Fibroblast of lung (primary cell): ENCODE data around the gene LYPD5. TPM values are rescaled to one million over a fixed set of nuclear protein-coding genes. Genes with fewer than 3 reads are reported as not detected.
"Not testable (repeated sequence)": the region's sequence is repeated elsewhere in the genome, so short reads cannot be mapped to it uniquely, and the experiment has no call there.

Experiments
- DNase-seq, 2 donors: peaks; one replicate each; pipeline versions ENCODE4 v3.0.0 to v3.0.0-alpha.2; 2010; ENCODE audit warnings: low read depth in 2 of 2
- H2AFZ ChIP-seq: 2 replicates; pipeline ENCODE4 v1.5.1; 2012; ENCODE audit warnings: low read length, control low read depth, inconsistent platforms
- H3K27ac ChIP-seq: 2 replicates; pipeline ENCODE4 v1.5.1; 2011; ENCODE audit warnings: low read length, control low read depth; ENCODE audit not compliant: insufficient read depth
- H3K27me3 ChIP-seq: 2 replicates; pipeline ENCODE4 v1.5.1; 2011; ENCODE audit warnings: mild to moderate bottlenecking, low read length; ENCODE audit not compliant: control insufficient read depth, insufficient read depth
- H3K36me3 ChIP-seq: 2 replicates; pipeline ENCODE4 v1.5.1; 2011; ENCODE audit warnings: low read length; ENCODE audit not compliant: control insufficient read depth, insufficient read depth
- H3K4me1 ChIP-seq: 2 replicates; pipeline ENCODE4 v1.5.1; 2011; ENCODE audit warnings: low read length; ENCODE audit not compliant: control insufficient read depth, insufficient read depth; ENCODE audit errors: extremely low read depth
- H3K4me2 ChIP-seq: 2 replicates; pipeline ENCODE4 v1.5.1; 2011; ENCODE audit warnings: low read length, control low read depth; ENCODE audit not compliant: insufficient read depth; ENCODE audit errors: extremely low read depth
- H3K4me3 ChIP-seq, 4 experiments: fragments of 200-600 bp in 1 of 4; sonication (generic) in 1 of 4; replicated peaks in 1 of 4; 2 replicates each; pipeline ENCODE4 v1.5.1; 2011 to 2016; ENCODE audit warnings: low read length in 4 of 4, low read depth in 3 of 4, mild to moderate bottlenecking in 3 of 4, control low read depth in 2 of 4, inconsistent platforms in 1 of 4, mixed read lengths in 1 of 4; ENCODE audit not compliant: insufficient read depth in 1 of 4; ENCODE audit errors: control extremely low read depth in 1 of 4
- H3K79me2 ChIP-seq: 2 replicates; pipeline ENCODE4 v1.5.1; 2012; ENCODE audit warnings: mild to moderate bottlenecking, low read length, inconsistent platforms; ENCODE audit not compliant: control insufficient read depth, insufficient read depth
- H3K9ac ChIP-seq: 2 replicates; pipeline ENCODE4 v1.5.1; 2011; ENCODE audit warnings: mild to moderate bottlenecking, low read length, control low read depth; ENCODE audit not compliant: insufficient read depth
- H3K9me3 ChIP-seq: 2 replicates; pipeline ENCODE4 v1.5.1; 2012; ENCODE audit warnings: low read depth, low read length; ENCODE audit not compliant: control insufficient read depth, insufficient read depth
- H4K20me1 ChIP-seq: 2 replicates; pipeline ENCODE4 v1.5.1; 2011; ENCODE audit warnings: low read length; ENCODE audit not compliant: control insufficient read depth, insufficient read depth; ENCODE audit errors: extremely low read depth
- EZH2 ChIP-seq: IDR thresholded peaks from 2 replicates; pipeline ENCODE4 v1.5.1; 2012; ENCODE audit warnings: low read length, control low read depth, mild to moderate bottlenecking; ENCODE audit errors: missing control alignments
- polyA plus RNA-seq, 2 donors: library from polyadenylated mRNA; depleted of rRNA in 1 of 2; stranded (reverse) in 1 of 2; unstranded in 1 of 2; fragments of >200 nt; gene quantifications; 2 replicates each; pipeline ENCODE4 v1.2.1, GENCODE V29; 2011 to 2012; ENCODE audit warnings: missing spikeins in 1 of 2
- total RNA-seq: library from RNA; depleted of rRNA; stranded (reverse); fragments of >200 nt; gene quantifications from 2 replicates; pipeline ENCODE4 v1.2.1, GENCODE V29; 2014
- TF ChIP-seq, protein P1 (sequence below), 2 donors: IDR thresholded peaks in 1 of 2; conservative IDR thresholded peaks in 1 of 2; 1 replicate in 1 of 2; 2 replicates in 1 of 2; pipeline ENCODE4 v1.5.1; 2011 to 2012; ENCODE audit warnings: low read length in 2 of 2, control low read depth in 1 of 2, inconsistent platforms in 1 of 2, low read depth in 1 of 2, mild to moderate bottlenecking in 1 of 2

Gene LYPD5
- total and polyA plus RNA-seq, 2 donors (not counting 1 experiment from before 2014, with no cell fraction given) = 0.37 to 0.50 TPM

- H3K27me3 ChIP-seq = peaks cover 2% of the 10 kb centered on the region
- no peaks in the 10 kb centered on the region for H3K9me3 ChIP-seq
- no peak overlapping the region for H3K27ac ChIP-seq
- H3K4me2 ChIP-seq = no peak overlapping the region
- no peak overlapping the region for H3K9ac ChIP-seq
- no peak overlapping the region for H3K4me3 ChIP-seq
- H3K79me2 ChIP-seq = no peaks in the 10 kb centered on the region
- DNase-seq = peak in 1 of 2 donors; percentile 82
- H4K20me1 ChIP-seq = no peaks in the 10 kb centered on the region
- no peak overlapping the region for H2AFZ ChIP-seq
- no peaks in the 10 kb centered on the region for H3K36me3 ChIP-seq
- peaks cover 8% of the 10 kb centered on the region for H3K4me1 ChIP-seq
- TF ChIP-seq EZH2 = no peak
- TF ChIP-seq, protein P1, sequence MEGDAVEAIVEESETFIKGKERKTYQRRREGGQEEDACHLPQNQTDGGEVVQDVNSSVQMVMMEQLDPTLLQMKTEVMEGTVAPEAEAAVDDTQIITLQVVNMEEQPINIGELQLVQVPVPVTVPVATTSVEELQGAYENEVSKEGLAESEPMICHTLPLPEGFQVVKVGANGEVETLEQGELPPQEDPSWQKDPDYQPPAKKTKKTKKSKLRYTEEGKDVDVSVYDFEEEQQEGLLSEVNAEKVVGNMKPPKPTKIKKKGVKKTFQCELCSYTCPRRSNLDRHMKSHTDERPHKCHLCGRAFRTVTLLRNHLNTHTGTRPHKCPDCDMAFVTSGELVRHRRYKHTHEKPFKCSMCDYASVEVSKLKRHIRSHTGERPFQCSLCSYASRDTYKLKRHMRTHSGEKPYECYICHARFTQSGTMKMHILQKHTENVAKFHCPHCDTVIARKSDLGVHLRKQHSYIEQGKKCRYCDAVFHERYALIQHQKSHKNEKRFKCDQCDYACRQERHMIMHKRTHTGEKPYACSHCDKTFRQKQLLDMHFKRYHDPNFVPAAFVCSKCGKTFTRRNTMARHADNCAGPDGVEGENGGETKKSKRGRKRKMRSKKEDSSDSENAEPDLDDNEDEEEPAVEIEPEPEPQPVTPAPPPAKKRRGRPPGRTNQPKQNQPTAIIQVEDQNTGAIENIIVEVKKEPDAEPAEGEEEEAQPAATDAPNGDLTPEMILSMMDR (conservative IDR thresholded peaks at IDR 0.05 in 1 of 2, IDR thresholded peaks at IDR 0.05 in 1 of 2; ENCODE audit: low read depth in 1 of 2, low read length in 2 of 2) = no peak
Observed at GRCh38 chr19:43777163-43777695, 25.0 kb downstream of the LYPD5 start.

- Histone ChIP-seq H3K4me3 (no peak overlapping the region), H2AFZ (no peak overlapping the region), H3K4me2 (no peak overlapping the region), H3K27me3 (peaks cover 2% of the 10 kb centered on the region), H3K27ac (no peak overlapping the region), H4K20me1 (no peaks in the 10 kb centered on the region), H3K79me2 (no peaks in the 10 kb centered on the region), H3K4me1 (peaks cover 8% of the 10 kb centered on the region), H3K9ac (no peak overlapping the region), H3K36me3 (no peaks in the 10 kb centered on the region), H3K9me3 (no peaks in the 10 kb centered on the region)
- no peak for DNase-seq
- TF ChIP-seq, protein P1 (conservative IDR thresholded peaks at IDR 0.05 in 1 of 2, IDR thresholded peaks at IDR 0.05 in 1 of 2; ENCODE audit: low read depth in 1 of 2, low read length in 2 of 2) = no peak
- no peak for TF ChIP-seq EZH2
Observed at GRCh38 chr19:43776286-43776685, 26.0 kb downstream of the LYPD5 start.

DNA sequence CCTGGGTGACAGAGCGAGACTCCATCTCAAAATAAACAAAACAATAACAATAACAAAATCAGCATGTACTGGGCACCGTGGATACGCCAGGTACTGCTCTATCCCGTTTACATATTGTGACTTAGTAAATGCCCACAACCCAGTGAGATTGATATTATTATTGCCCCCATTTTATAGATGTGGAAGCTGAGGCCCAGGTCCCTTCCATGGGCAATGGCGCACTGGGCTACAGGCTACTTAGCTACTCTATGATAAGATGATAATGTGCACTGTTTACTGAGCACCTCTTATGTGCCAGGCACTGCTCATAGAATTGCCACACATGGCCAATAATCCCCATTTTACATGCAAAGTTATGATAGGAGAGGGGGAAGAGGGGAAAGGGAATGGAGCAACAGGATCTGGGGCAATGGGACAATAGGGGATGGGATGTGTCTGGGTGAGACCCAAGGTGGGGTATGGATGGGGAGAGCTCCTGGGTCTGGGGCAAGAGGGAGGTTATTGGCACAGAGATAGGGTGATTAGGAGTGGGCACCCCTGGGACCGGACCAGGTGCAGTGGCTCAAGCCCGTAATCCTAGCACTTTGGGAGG lies 26.9 kb downstream of the LYPD5 start:
- Histone ChIP-seq H3K9ac (no peak overlapping the region), H3K36me3 (no peaks in the 10 kb centered on the region), H4K20me1 (no peaks in the 10 kb centered on the region), H3K27ac (no peak overlapping the region), H3K4me2 (no peak overlapping the region), H3K4me3 (no peak overlapping the region), H2AFZ (no peak overlapping the region), H3K27me3 (peaks cover 2% of the 10 kb centered on the region), H3K4me1 (peaks cover 4% of the 10 kb centered on the region), H3K9me3 (no peaks in the 10 kb centered on the region), H3K79me2 (no peaks in the 10 kb centered on the region)
- TF ChIP-seq, protein P1 (conservative IDR thresholded peaks at IDR 0.05 in 1 of 2, IDR thresholded peaks at IDR 0.05 in 1 of 2; ENCODE audit: low read depth in 1 of 2, low read length in 2 of 2) = no peak
- TF ChIP-seq EZH2 = no peak
- no peak for DNase-seq

GRCh38 chr19:43774940-43775258 lies 27.3 kb downstream of the LYPD5 start:
- Histone ChIP-seq H3K4me2 (peak overlapping the region; percentile 68), H2AFZ (peak overlapping the region; percentile 36), H3K4me3 (peak overlapping the region in 2 of 4 experiments; percentile 27 to 30)
- H4K20me1 ChIP-seq, H3K27ac ChIP-seq, DNase-seq, H3K79me2 ChIP-seq, H3K36me3 ChIP-seq, H3K4me1 ChIP-seq, H3K9me3 ChIP-seq, H3K9ac ChIP-seq, H3K27me3 ChIP-seq: not testable (repeated sequence)
